Measurements from ENCODE around the gene C1orf216.

DNA sequence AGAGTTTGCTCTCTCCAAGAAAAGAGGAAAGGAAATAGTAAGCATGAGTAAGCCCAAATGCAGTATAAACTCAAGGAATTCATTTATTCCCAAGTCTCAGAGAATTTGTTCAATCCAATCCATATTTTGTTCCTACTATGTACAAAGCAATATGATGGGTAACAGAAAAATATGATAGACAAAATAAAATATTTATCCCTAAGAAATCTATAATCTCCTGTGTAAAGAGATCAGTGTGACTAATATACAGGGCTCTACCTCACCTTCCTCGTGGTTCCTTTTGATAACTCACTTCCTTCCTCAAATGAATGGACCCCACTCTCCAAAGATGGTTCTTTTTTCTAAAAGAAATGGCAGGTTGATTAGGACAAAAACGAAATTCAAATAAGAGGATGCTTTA lies 43.5 kb upstream of the C1orf216 start:
- TF ChIP-seq CTCF (IDR thresholded peaks at IDR 0.05) (no peak), POLR2A (IDR thresholded peaks at IDR 0.05) (no peak), EP300 (IDR thresholded peaks at IDR 0.05) (no peak), POLR2AphosphoS5 (IDR thresholded peaks at IDR 0.05) (no peak)
